Loucy (cell line): ENCODE results near the gene BACE2.

Experiments used
- H2AFZ ChIP-seq: fragments of 200-600 bp; sonication (generic); 2 replicates; pipeline ENCODE4 v1.6.0; 2016; ENCODE audit warnings: antibody characterized with exemption, mild to moderate bottlenecking, low read length, moderate library complexity
- H3F3A ChIP-seq: fragments of 200-600 bp; 2 replicates; pipeline ENCODE4 v1.6.0; 2016; ENCODE audit warnings: antibody characterized with exemption, low read depth, mild to moderate bottlenecking
- H3K27me3 ChIP-seq: fragments of 200-600 bp; sonication (generic); 2 replicates; pipeline ENCODE4 v1.6.1; 2014; ENCODE audit warnings: low read length, mild to moderate bottlenecking; ENCODE audit not compliant: insufficient read depth, poor library complexity, severe bottlenecking
- H3K36me3 ChIP-seq: fragments of 200-600 bp; sonication (generic); 2 replicates; pipeline ENCODE4 v1.6.1; 2016; ENCODE audit warnings: low read length; ENCODE audit not compliant: insufficient read depth
- H3K4me1 ChIP-seq: fragments of 200-600 bp; sonication (generic); 2 replicates; pipeline ENCODE4 v1.5.1; 2014; ENCODE audit warnings: low read length, mild to moderate bottlenecking; ENCODE audit not compliant: insufficient read depth, poor library complexity, severe bottlenecking
- H3K4me2 ChIP-seq: fragments of 200-600 bp; sonication (generic); 2 replicates; pipeline ENCODE4 v1.6.0; 2014; ENCODE audit warnings: antibody characterized with exemption, low read length, low read depth, mild to moderate bottlenecking; ENCODE audit not compliant: poor library complexity, severe bottlenecking
- H3K4me3 ChIP-seq: fragments of 200-600 bp; sonication (generic); 2 replicates; pipeline ENCODE4 v1.5.1; 2014; ENCODE audit warnings: low read length, mild to moderate bottlenecking, mixed read lengths; ENCODE audit not compliant: poor library complexity, severe bottlenecking
- H3K79me2 ChIP-seq: fragments of 200-600 bp; sonication (generic); 2 replicates; pipeline ENCODE4 v1.6.1; 2014; ENCODE audit warnings: low read length; ENCODE audit not compliant: insufficient read depth
- H3K9ac ChIP-seq: fragments of 200-600 bp; sonication (generic); 2 replicates; pipeline ENCODE4 v1.6.0; 2014; ENCODE audit warnings: mild to moderate bottlenecking, low read depth, low read length, moderate library complexity; ENCODE audit not compliant: poor library complexity, severe bottlenecking
- H3K9me2 ChIP-seq: fragments of 200-600 bp; sonication (generic); replicated peaks from 2 replicates; pipeline ENCODE4 v1.6.1; 2016; ENCODE audit warnings: low read depth, low read length, mixed read lengths
- H3K9me3 ChIP-seq: fragments of 200-600 bp; sonication (generic); 2 replicates; pipeline ENCODE4 v1.6.1; 2014; ENCODE audit warnings: mild to moderate bottlenecking, antibody characterized with exemption, low read length, low read depth; ENCODE audit not compliant: insufficient read depth
- H4K20me1 ChIP-seq: fragments of 200-600 bp; sonication (generic); 2 replicates; pipeline ENCODE4 v1.6.0; 2014; ENCODE audit warnings: antibody characterized with exemption, low read length, mild to moderate bottlenecking; ENCODE audit not compliant: insufficient read depth, poor library complexity, severe bottlenecking
- CTCF ChIP-seq: fragments of 200-600 bp; sonication (generic); conservative IDR thresholded peaks from 2 replicates; pipeline ENCODE4 v1.5.1; 2014; ENCODE audit warnings: mild to moderate bottlenecking, antibody characterized with exemption, low read length
- EZH2phosphoT487 ChIP-seq: fragments of 200-600 bp; IDR thresholded peaks from 2 replicates; pipeline ENCODE4 v1.6.1; 2018; ENCODE audit warnings: antibody characterized with exemption, mild to moderate bottlenecking, moderate library complexity, borderline replicate concordance

BACE2 gene

DNA sequence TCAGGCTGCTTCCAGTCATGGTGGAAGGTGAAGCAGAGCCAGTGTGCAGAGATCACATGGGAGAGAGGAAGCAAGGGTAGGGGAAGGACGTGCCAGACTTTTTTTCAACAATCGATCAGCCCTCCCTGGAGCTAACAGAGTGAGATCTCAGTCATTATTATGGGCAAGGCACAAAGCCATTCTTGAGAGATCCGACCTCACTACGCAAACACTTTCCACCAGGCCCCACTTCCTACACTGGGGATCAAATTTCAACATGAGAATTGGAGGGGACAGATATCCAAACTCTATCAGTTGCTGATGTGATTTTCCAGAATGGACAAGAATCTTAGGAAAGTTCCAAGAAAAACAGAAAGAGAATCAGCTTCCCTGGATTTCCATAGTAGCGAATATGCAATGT is 60.5 kb downstream of the BACE2 start:
- no peaks in the 10 kb centered on the region for H3K27me3 ChIP-seq
- H3K9me3 ChIP-seq = no peaks in the 10 kb centered on the region
- no peak overlapping the region for H3K4me3 ChIP-seq
- no peaks in the 10 kb centered on the region for H4K20me1 ChIP-seq
- no peaks in the 10 kb centered on the region for H3K9me2 ChIP-seq
- no peaks in the 10 kb centered on the region for H3K36me3 ChIP-seq
- H3K4me1 ChIP-seq = peaks cover 19% of the 10 kb centered on the region
- H3K4me2 ChIP-seq = no peak overlapping the region
- no peak overlapping the region for H2AFZ ChIP-seq
- TF ChIP-seq EZH2phosphoT487 (no peak), CTCF (no peak)
- no peaks in the 10 kb centered on the region for H3K79me2 ChIP-seq
- H3K9ac ChIP-seq = no peak overlapping the region
- no peaks in the 10 kb centered on the region for H3F3A ChIP-seq

GRCh38 chr21:41228958-41229357 is 61.0 kb downstream of the BACE2 start:
- no peaks in the 10 kb centered on the region for H3F3A ChIP-seq
- no peaks in the 10 kb centered on the region for H3K27me3 ChIP-seq
- no peak for TF ChIP-seq EZH2phosphoT487
- TF ChIP-seq CTCF = no peak
- no peak overlapping the region for H3K4me3 ChIP-seq
- H3K9ac ChIP-seq = no peak overlapping the region
- no peak overlapping the region for H3K4me2 ChIP-seq
- H3K79me2 ChIP-seq = no peaks in the 10 kb centered on the region
- H3K4me1 ChIP-seq = peaks cover 19% of the 10 kb centered on the region
- no peaks in the 10 kb centered on the region for H3K9me2 ChIP-seq
- no peaks in the 10 kb centered on the region for H3K36me3 ChIP-seq
- H3K9me3 ChIP-seq = no peaks in the 10 kb centered on the region
- H2AFZ ChIP-seq = no peak overlapping the region
- H4K20me1 ChIP-seq = no peaks in the 10 kb centered on the region

- Histone ChIP-seq H3K27me3 (no peaks in the 10 kb centered on the region), H2AFZ (no peak overlapping the region), H3K4me1 (peaks cover 27% of the 10 kb centered on the region), H3K9me3 (no peaks in the 10 kb centered on the region), H3K9ac (no peak overlapping the region), H3K9me2 (no peaks in the 10 kb centered on the region), H4K20me1 (no peaks in the 10 kb centered on the region), H3K79me2 (no peaks in the 10 kb centered on the region), H3K4me3 (no peak overlapping the region), H3K4me2 (no peak overlapping the region), H3K36me3 (no peaks in the 10 kb centered on the region), H3F3A (no peaks in the 10 kb centered on the region)
- TF ChIP-seq EZH2phosphoT487 (no peak), CTCF (no peak)
Measured at GRCh38 chr21:41229509-41230248, 61.7 kb downstream of the BACE2 start.
